SKM-1 (cell line): ENCODE data around the gene HOXB2.

Experiments used
- DNase-seq: peaks from one replicate; lab custom pipeline; 2025; ENCODE audit not compliant: unreplicated experiment; lab: John Stamatoyannopoulos, UW

HOXB2 gene

DNA sequence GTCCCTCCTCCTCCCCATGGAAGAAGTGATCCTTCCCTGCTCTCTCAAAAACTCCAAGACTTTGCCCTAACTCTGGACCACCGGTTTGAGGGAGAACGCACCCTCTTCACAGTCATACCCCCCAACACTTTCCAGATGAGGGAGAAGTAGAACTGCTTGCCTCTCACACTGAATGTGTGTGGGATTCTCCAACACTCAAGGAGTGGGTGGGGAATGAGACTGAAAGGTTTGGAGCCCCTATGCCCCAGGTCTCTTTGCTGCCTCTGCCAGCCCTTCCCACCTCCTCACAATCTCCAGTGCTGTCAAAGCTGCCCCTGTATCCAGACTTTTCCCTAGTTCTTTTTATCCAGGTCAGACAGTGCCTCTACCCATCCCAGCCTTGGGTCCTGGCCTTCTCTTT lies 21.8 kb upstream of the HOXB2 start:
- no peak for DNase-seq

DNA sequence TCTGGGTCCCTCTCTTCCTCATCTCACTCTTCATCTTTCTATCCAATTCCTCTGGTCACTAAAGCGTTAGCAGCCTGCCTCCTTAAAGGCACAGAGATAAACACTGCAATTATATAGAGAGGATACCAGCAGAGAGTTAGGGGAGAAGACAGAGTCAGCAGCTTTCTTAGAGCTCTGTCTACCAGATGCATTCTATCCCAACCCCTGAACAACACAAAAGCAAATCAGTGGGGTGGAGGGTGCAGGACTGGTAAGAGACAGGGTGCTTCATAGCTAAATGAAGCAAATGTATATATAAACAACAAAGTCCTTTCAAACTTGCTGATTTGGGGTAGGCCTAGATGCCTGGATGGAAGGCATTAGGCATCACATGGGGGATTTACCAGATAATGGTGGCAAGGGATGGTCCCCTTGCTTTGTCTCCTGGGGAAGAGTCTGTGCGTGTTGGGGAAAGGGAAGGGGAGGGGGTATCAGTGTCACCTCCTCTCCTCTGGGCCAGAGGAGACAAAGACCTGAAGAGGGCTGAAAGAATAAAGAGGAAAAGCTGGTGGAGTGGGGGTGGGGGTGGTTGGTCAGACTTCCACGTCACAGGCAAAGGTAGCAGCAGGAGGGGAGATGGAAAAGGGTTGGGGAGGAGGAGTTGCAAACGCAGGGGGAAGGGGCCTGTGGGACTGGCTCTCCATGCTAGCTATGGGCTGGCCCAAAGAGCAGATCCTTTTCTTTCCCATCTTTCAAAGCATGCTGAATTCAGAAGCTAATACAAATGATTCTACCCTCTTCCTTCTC lies 21.2 kb upstream of the HOXB2 start:
- no peak for DNase-seq

DNA sequence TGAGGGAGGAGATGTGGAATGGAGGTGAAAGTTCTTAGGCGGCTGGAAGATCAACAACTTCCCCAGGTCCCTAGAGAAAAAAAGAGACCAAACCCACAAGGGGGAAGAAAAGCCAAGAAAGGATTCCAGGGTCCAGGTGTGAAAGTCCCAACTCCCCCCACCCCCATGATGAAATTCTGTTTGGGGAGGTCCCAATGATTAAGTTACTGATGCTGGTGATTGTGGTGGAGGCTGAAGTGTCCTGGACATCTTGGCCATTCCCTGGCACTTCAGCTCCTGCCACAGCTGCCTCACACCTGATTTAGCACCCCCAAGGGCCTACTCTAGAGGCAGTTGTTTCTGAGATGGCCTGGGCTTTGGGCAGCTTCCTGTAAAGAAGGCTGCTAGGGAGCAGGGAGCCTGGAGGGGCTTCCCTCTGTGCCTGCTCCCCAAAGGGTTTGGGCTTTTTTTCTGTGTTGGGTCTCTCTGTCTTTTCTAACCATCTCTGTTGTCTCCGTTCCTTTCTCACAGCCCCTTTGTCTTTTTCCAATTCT lies 20.2 kb upstream of the HOXB2 start:
- DNase-seq: no peak

DNA sequence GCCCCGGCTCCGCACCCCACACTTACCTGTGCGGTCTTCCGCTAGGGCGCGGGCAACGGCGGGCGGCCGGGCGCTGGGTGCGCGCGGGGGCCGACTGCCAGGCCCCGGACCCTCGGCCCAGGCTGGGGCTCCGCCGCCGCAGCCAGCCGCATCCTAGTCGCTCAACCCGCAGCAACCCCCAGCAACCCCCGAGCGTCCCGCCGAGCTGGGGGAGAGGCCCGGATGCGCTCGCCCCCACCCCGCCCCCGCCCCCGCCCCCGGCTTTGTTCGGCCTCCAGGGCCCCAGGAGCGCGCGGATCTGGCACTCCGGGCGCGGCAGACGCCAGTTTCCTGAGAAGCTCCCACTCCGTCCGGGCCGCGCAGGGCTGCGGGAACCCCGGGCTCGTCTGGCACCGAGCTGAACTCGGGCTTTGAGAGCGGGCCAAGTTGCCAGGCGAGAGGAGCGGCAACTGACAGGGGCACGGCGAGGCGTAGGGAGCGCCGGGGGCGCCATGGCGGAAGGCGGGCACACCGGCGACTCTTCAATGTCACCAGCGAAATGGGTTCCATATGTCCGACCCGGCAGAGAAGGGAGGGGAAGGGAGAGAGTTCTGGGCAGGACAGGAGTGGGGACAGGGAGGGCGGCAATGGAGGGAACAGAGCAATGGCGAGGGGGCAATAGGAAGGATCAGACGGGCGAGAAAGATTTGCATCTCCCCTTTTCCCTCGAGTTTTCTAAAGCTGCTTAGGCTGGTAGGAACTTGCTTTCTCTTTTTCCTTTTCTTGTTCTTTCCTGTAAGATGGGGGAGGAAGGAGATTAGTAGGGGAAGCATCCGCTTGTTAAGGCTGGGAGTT lies 19.5 kb upstream of the HOXB2 start:
- DNase-seq: no peak

DNA sequence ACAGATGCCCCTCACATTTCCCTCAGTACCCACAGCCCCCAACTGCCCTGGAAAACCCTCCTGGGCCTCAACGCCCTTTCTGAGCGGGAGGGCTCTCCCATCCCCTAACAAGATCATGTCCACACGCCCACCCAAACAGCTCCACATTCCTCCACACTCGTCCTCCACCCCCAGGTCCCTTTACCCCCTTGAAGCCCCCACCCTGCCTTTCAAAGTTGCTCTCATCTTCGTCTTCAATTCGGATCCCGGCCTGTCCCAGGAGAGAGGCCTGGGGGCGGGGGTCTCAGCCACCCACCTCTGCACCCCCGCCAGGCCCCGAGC lies 18.9 kb upstream of the HOXB2 start:
- no peak for DNase-seq

DNA sequence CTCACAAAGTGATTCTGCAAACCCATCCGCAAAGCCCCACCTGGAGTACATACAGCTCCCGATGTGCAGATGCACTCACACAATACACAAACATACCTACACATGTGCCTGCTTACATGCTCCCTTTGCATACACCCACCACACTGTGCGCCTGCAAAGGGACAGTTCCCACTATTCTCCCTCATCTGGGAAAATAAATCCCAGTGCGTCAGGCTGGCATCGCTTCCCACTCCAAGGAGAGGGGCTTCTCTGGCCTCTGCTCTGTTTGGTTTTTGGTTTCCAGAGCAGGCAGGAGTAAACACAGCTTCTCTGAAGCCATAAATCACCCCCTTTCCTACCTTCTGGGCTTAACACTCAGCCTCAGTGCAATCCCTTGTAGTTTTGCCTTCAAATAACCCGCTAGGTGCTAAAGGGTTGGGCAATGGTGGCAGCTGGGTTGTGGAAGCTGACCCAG lies 18.5 kb upstream of the HOXB2 start:
- DNase-seq: no peak

DNA sequence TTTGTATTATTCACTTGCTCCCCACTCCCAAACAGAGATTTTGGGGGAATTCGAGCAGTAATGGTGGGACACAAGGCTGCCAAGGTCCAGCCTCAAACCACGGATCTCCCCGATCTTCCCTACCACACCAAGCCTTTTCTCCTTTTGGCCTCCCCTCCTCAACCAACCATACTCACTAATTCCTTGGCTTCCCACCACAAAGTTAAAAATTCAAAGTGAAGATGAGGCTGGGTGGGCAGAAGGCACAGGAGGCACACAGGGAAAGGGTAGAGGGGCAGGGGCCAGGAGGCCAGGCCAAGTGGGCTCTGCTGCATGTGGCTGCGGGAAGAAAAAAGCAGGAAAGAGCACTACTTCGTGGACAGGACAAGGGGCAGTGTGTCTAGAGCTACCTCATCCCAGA lies 18.0 kb upstream of the HOXB2 start:
- no peak for DNase-seq

DNA sequence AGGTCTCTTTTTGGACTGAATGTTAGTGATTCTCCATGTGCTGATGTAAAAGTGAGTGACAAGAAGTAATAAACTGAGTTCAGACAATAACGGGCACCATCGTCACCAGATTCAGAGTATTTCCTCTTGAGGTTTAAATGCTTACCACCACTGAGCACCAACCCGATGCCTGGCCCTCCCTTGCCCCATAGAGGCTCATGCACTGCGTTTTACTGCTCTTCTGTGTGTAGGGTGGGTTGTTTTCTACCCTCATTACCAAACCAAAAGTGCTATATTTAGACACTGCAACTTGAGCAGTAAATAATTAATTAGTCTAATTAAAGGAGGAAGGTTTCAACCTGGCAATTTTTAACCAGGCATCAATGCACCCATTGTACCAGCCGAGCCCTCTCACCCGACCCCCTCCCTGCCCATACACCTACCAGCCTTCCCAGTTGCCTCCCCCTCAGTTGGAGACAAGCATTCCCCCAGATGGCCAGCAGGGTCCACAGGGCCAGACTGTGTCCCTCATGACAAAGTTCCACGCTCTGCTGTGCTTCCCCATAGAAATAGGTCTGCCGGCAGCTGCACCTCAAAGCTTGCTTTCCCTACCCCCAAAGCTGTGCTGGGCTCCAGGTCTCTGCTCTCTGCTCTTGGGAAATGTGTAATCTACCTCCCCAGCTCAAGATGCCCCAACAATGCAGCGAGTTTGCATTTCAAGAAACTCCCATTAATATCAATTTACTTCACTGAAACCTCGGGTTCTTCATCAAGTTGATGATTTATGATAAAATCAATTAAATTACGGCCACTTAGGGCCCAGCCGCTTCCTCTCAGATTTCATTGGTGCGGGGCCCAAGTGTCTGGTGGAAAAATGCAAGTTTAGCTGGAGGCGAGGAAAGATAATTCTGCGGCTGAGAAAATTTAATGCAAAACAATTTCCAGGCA lies 17.2 kb upstream of the HOXB2 start:
- DNase-seq: no peak

DNA sequence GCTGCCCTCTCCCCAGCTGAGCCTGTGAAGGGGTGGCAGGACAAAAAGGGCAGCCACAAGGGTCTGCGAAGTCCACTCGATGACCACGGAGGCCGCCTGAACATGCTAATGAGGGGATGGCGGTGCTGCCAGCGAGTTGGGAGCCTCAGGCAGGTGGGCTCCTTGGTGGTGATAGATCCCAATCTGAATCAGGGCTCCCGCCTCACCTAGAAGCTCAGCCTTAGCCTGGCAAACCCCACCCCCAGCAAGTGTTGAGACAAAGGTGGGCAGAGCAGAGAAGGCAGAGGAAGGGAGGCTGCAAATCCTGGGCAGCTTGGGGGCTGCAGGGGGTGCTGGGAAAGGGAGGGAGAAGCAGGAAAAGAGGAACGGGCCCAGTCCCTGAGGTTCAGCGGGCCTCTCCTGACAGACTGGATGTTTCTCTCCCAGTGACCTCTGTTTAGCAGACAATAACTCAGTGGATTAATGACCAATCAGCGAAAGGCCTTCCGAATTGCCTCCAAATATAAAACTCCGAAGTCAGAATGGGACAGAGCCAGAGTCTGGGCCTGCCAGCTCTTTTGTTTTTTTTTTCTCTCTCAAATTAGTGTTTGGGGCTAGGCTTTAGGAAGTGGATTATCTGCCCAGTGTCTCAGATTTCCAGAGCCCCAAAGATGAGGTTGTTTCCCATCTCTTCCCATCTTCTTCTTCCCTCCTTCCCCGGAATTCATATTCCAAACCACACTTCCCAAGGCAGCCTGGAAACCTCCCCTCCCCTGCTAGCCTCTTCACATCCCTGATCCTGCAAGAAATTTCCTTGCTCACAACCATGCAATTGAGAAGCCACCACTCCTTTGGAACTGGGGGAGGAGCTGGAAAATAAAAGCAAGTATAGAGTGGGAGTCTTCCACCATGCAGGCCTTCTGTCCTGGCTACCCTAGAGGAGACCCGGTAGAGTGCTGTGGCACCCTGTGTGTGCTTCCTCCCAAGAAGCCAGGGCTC lies 15.2 kb upstream of the HOXB2 start:
- DNase-seq: no peak

DNA sequence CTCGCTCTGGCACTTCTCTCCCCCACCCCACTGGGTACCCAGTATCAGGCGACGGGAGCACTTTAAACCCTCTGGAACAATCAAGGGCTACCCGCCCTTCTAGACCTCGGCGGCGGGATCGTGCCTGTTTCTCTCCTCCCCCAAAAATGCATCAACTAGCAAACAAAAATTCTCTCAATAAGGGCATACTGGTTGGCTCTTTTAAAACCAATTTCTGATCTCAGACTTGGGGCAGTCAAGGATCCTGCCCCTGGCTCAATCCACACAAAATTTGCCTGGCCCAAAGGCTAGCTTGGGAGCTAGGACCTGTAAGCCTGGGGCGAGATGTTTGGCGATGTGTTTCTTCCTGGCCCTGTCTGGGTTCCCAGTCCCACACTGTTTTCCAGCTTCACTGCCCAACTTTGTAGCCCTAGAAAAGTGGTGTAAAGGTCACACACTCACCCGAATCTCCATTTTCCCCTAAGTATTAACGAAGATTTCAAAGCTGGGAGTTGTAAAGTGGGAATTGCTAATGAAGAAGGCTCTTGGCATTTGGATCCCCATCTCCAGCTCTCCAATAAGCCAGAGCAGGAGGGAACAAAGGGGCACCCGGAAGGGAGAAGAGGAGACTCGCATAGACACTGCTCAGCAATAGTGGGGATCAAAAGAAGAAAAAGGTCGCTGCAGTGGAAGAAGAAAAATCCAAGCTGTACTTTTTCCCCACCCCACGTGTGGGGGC lies 14.4 kb upstream of the HOXB2 start:
- DNase-seq: no peak

DNA sequence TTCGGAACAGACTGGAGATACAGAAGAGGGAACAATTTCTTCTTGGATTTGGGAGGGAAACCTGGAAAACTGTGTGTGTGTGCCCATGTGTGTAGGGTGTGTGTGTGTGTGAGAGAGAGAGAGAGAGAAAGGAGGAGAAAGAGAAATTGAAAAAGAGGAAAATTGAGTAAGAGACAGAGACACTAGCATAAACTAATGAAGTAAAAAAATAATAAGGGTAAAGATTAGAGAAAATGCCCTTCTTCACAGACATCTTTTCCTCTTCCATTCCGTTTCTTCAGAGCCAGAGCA lies 13.9 kb upstream of the HOXB2 start:
- no peak for DNase-seq

DNA sequence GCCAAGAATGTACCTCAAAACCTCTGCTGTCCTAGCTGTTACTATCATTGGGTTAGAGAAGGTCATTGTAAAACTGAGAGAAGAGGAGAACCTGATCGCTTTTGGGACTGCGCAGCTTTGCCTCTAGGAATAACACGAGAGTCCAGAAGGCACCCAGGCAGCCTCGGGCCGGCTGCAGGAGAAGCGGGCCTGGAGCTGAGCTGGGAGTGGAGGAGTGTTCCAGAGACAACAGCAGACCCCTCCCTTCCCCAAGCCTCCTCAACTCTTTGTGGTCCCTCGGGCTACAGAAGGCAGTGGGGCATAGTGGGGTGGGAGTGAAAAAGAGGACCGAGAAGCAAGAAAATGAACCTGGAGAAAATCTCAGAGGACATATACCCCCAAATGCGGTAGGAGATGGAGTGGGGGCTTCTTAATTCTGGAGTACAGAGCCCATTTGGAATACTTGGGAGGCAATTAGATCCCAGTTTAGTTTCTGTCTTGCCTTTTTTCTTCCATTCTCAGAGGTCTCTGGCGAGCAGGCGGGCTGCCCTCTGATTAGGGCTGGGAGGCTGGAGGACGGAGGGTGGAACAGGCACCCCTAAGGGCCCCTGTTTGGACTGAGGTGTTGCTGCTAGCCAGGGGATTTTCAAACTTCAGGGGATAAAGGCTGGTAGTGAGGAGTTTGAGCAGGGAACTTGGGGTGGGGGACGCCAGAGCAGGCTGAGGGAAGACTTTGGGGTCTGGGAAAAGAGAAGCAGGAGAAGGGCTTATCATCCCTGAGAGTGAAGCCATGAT lies 13.3 kb upstream of the HOXB2 start:
- no peak for DNase-seq

DNA sequence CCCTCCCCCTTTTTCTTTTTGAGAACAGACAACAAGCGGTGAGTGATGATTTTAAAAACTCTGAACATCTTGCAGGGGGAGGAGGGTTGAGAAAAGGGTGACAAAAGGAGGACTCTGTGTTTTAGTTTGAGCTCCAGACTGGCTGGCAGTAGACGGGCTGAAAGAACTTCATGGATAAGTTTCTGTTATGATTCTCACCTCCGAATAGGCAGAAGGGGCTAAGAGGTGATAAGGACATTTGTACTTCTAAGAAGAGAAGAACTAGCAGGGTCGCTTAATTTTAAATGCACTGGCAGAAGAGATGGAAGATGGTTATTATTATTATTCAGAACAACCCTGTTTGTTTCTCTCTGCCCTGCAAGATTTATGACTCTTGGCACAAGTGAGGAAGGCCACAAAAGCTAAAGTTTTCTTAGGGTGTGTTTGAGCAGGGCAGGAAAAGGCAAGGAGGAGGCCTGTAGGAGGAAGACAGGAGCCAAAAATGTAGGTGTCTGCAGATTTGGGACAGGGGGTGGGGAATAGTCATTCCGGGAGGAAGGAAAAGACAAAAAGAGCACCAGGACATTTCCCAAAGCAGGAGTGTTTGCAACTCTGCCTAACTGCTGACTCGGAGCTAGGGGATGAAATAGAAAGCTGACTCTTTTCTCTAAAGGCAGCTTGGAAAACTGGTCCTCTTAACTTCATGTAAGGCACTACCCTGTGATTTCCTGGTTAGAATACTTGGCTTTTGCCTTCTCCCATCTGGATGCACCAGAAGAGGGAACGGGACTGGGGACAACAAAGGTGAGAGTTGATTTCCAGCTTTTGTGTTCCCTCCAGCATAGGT lies 11.9 kb upstream of the HOXB2 start:
- DNase-seq: no peak

DNA sequence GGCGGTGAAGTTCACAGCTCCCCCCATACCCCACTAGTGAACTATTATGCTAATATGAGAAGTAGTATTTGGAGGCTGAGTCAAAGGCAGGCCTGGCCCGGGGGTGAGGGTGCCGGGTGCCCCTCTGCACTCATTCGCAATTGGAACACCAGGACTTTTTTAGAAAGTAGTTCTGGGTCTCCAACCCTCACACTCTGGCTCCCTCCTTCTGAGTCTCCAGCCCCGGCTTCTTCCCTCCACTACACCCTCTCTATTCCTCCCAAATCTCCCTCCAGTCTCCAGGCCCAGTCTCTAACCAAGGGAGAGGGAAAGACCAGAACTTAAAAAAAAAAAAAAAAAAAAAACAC lies 11.3 kb upstream of the HOXB2 start:
- no peak for DNase-seq

DNA sequence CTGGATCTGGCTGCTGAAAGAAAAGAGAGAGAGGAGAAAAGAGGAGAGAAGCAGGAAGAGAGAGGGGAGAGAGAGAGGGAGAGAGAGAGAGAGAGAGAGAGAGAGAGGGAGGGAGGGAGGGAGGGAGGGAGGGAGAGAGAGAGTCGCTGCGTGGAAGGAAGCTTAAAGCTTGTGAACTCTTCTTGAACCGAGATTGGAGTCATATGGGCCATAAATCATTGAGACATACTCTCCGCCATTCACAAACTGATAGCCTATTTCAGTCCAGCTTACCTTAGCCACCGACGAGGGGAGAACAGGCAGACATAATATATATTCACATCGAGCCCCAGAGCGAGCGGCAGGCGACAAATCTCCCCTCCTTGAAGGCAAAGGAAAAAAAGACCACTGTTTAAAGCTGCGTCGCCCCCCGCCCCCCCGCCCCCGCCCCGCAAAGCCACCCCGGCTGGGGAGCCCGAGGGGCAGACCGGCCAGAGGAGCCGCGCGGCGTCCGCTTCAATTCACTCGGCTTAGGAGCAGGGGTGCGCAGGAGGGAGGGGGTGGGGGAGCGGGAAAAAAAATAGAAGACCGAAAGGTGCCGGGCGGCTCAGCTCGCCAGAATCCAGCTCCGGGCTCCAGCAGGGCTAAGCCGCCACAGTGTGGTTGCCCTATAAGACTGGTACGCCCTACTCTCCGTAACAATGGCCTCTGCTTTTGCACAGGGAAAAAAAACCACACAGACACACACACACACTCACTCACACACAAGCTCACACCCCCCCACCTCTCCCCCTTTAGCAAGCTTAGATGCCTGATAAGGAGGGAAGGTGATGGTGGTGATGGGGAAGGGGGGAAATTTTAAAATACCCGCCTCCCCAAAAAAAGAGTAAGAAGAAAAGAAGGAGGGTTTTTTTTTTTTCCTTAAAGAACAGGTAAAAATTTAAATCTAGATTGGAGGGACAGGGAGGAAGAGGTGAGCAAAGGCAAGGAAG lies 10.6 kb upstream of the HOXB2 start:
- DNase-seq: no peak

DNA sequence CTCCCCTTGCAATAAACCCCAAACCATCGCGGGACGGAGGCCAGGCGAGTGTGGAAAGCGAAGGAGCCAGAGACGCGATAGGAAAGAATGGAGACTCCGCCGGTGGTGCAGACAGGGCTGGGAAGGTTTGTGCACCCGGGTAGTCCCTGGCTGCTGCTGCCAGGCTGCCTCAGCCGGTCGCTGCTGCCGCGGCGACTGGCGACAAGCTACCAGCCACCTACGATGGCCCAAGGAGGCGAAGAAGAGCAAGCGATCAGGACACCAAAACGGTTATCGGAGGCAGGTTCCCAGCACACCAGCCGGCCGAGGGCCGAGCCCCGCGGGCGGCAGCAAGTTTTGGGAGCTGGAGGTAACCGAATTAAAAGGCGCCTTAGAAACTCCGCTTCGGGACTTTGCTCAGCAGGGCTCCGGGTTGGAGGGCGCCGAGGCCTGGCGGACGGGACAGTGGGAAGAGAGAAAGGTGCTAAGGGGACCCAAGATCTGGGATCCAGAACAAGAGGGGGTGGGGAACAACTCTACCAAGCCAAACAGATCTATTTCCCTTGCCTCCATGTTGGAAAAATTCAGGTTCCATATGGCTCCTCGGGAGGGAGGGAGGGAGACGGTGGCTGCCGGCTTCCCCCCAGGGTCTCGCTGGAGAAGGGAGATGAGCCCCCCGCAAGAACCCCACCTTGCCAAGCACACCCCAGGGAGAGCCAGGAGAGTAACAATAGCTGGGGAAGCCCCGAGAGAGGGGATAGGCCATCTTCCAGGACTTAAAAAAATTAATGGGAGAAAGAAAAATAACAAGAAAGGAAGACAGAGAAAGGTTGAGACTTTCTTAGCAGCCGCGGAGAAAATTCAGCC lies 9.7 kb upstream of the HOXB2 start:
- DNase-seq: no peak
